RWPE1 (cell line): Measurements from ENCODE around the gene RCAN1.
"Not testable (repeated sequence)": the region's sequence is repeated elsewhere in the genome, so short reads cannot be mapped to it uniquely, and the experiment has no call there.

Experiments
- CTCF ChIA-PET: fragments of 350-600 bp; sonication (Branson Sonifier 250); formaldehyde crosslinking; extraction: SDS; loops from one replicate; lab custom pipeline; 2021; lab: Yijun Ruan, JAX
- POLR2A ChIA-PET: fragments of 400-600 bp; formaldehyde crosslinking; extraction: SDS; loops from one replicate; lab custom pipeline; 2020; ENCODE audit warnings: antibody characterized with exemption; ENCODE audit not compliant: low non-redundant PET; lab: Yijun Ruan, JAX
- DNase-seq: peaks from one replicate; pipeline ENCODE4 v3.0.0; 2012; ENCODE audit warnings: low spot score
- H3K27ac ChIP-seq: fragments of 450-650 bp; 2 replicates; pipeline ENCODE4 v1.5.1; 2017
- CTCF ChIP-seq: fragments of 450-650 bp; conservative IDR thresholded peaks from 2 replicates; pipeline ENCODE4 v1.5.1; 2017; ENCODE audit warnings: low read depth, mild to moderate bottlenecking

Gene RCAN1

DNA sequence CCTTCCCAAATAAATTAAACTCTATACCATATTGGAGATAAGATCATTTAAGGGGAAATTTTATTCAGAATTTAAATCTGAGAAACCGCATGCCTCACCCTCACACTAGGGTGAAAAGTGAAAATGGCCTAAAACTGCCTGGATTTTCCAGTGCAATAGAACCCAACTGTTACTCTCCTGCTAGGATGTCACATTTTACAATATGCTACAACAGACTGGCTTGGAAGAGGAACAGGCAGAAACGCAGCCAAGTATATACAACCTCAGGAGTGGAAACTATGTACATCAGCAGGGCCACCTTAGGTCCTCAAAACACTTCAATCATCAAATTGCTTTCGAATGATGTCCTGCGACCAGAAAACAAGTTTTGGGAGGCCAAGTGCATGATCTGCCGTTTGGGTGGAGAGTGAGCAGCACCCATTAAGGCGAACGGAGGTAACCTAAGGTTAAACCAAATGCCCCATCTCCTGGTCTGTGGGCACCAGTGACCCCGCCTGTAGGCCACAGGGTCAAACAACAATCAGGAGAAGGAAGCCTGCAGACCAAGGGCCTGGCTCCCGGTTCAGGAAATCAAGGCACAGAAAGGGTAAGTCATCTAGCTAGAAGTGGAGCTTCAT lies 4.9 kb downstream of the RCAN1 start:
- TF ChIP-seq CTCF, result no peak
- no peak for DNase-seq
- H3K27ac ChIP-seq, result no peak overlapping the region
- CTCF ChIA-PET, result no interaction called here
- POLR2A ChIA-PET, result no interaction called here

- CTCF ChIA-PET, result no interaction called here
- TF ChIP-seq CTCF, result no peak
- POLR2A ChIA-PET, result no interaction called here
- peak; percentile 31 for DNase-seq
- H3K27ac ChIP-seq, result no peak overlapping the region
Measured at GRCh38 chr21:34609244-34609932, 5.5 kb downstream of the RCAN1 start.

GRCh38 chr21:34607376-34607775 lies 7.5 kb downstream of the RCAN1 start:
- POLR2A ChIA-PET, H3K27ac ChIP-seq, DNase-seq: not testable (repeated sequence)
- CTCF ChIA-PET, result interaction anchor here (0.6 to 1.0 kb wide), 3 partner anchors 20 to 245 kb away, joined by 3 to 4 read pairs (median 4); no protein-coding TSS in a partner anchor

DNA sequence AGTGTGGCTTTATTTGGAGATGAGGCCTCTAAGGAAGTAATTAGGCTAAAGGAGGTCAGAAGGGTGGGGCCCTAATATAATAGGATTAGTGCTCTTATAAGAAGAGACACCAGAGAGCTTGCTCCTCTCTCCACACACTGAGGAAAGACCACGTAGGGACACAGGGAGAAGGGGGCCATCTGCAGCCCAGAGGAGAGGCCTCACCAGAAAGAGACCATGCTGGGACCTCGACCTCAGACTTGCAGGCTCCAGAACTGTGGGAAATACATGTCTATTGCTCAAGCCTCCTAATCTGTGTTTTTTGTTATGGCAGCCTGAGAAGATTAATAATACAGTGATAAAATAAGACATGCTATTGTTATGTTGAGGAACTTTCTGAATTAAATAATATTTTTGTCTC lies 8.3 kb downstream of the RCAN1 start:
- CTCF ChIA-PET, result interaction anchor here (1.0 kb wide), 1 partner anchor 24 kb away, joined by 4 read pairs; no protein-coding TSS in a partner anchor
- H3K27ac ChIP-seq, result no peak overlapping the region
- no peak for TF ChIP-seq CTCF
- no peak for DNase-seq
- POLR2A ChIA-PET, result no interaction called here

GRCh38 chr21:34606051-34606450 lies 8.9 kb downstream of the RCAN1 start:
- no peak overlapping the region for H3K27ac ChIP-seq
- TF ChIP-seq CTCF, result no peak
- CTCF ChIA-PET, result no interaction called here
- DNase-seq, result no peak
- POLR2A ChIA-PET, result no interaction called here

- H3K27ac ChIP-seq, DNase-seq, POLR2A ChIA-PET: not testable (repeated sequence)
- CTCF ChIA-PET, result interaction anchor here (1.5 kb wide), 1 partner anchor 9 kb away, joined by 3 read pairs; no protein-coding TSS in a partner anchor
Measured at GRCh38 chr21:34604956-34605355, 10.0 kb downstream of the RCAN1 start.

GRCh38 chr21:34604556-34604955 lies 10.4 kb downstream of the RCAN1 start:
- ChIA-PET CTCF (interaction anchor here (1.5 kb wide), 1 partner anchor 9 kb away, joined by 3 read pairs; no protein-coding TSS in a partner anchor), POLR2A (no interaction called here)
- no peak for TF ChIP-seq CTCF
- H3K27ac ChIP-seq, result no peak overlapping the region
- no peak for DNase-seq
